ENCODE data around the gene WNT5A. TPM values are rescaled to one million over a fixed set of nuclear protein-coding genes. Genes with fewer than 3 reads are reported as not detected.

The WNT5A gene
- total RNA-seq, 4 donors from 2014 or later = 14.5 to 45.9 (median 21.0) TPM

- DNase-seq (ENCODE audit: extremely low spot score) = no peak
- Histone ChIP-seq H3K9me3 (no peaks in the 10 kb centered on the region), H3K27me3 (no peaks in the 10 kb centered on the region), H3K27ac (replicated peaks in 1 of 4) (no peak overlapping the region), H3K4me3 (no peak overlapping the region), H3K4me1 (peaks cover 0 to 20% (median 13%) of the 10 kb centered on the region in 4 donors), H3K36me3 (no peaks in the 10 kb centered on the region)
- intact Hi-C loops (cut with DNase I) = no loop called here
- 68% methylated on average over 6 of the region's 6 CpGs for WGBS
- no peak for TF ChIP-seq POLR2A (IDR thresholded peaks at IDR 0.05; ENCODE audit: low read depth)
- TF ChIP-seq POLR2AphosphoS5 (IDR thresholded peaks at IDR 0.05) = no peak
- TF ChIP-seq CTCF (IDR thresholded peaks at IDR 0.05) = no peak
- no peak for TF ChIP-seq EP300 (IDR thresholded peaks at IDR 0.05)
Observed at GRCh38 chr3:55521738-55522421, 34.8 kb upstream of the WNT5A start.

- Histone ChIP-seq H3K27ac (replicated peaks in 1 of 4) (no peak overlapping the region), H3K9me3 (no peaks in the 10 kb centered on the region), H3K4me1 (peaks cover 0 to 20% (median 13%) of the 10 kb centered on the region in 4 donors), H3K36me3 (no peaks in the 10 kb centered on the region), H3K4me3 (no peak overlapping the region), H3K27me3 (no peaks in the 10 kb centered on the region)
- intact Hi-C loops (cut with DNase I) = no loop called here
- no peak for DNase-seq (ENCODE audit: extremely low spot score)
- TF ChIP-seq EP300 (IDR thresholded peaks at IDR 0.05) (no peak), CTCF (IDR thresholded peaks at IDR 0.05) (no peak), POLR2AphosphoS5 (IDR thresholded peaks at IDR 0.05) (no peak), POLR2A (IDR thresholded peaks at IDR 0.05; ENCODE audit: low read depth) (no peak)
- 73% methylated on average over 9 of the region's 9 CpGs for WGBS
Observed at GRCh38 chr3:55521064-55521737, 34.1 kb upstream of the WNT5A start.

DNA sequence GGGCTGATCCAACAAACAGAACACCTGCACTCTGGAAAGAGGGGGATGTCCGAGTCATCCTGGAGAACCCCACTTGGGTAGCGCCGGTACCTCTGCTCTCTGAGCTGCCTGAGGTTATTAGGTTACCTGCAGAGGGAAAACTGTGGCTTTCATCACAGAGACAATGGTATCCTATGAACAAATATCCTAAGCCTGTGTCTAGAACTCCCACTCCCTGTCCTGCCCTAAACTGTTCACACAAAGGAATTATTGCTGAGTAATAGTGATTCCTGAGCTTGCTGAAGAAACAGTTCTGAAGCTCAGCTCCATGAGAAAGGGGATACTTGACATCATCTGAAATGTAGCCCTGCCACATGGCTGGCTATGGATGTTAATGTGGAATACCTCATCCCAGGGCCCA is 31.9 kb upstream of the WNT5A start:
- Histone ChIP-seq H3K9me3 (no peaks in the 10 kb centered on the region), H3K27me3 (no peaks in the 10 kb centered on the region), H3K27ac (replicated peaks in 1 of 4) (no peak overlapping the region), H3K4me1 (peaks cover 0 to 11% (median 4%) of the 10 kb centered on the region in 4 donors), H3K36me3 (no peaks in the 10 kb centered on the region), H3K4me3 (no peak overlapping the region)
- 86% methylated on average over 3 of the region's 3 CpGs for WGBS
- DNase-seq (ENCODE audit: extremely low spot score) = no peak
- intact Hi-C loops (cut with DNase I) = no loop called here
- TF ChIP-seq POLR2A (IDR thresholded peaks at IDR 0.05; ENCODE audit: low read depth) (no peak), EP300 (IDR thresholded peaks at IDR 0.05) (no peak), POLR2AphosphoS5 (IDR thresholded peaks at IDR 0.05) (no peak), CTCF (IDR thresholded peaks at IDR 0.05) (no peak)

DNA sequence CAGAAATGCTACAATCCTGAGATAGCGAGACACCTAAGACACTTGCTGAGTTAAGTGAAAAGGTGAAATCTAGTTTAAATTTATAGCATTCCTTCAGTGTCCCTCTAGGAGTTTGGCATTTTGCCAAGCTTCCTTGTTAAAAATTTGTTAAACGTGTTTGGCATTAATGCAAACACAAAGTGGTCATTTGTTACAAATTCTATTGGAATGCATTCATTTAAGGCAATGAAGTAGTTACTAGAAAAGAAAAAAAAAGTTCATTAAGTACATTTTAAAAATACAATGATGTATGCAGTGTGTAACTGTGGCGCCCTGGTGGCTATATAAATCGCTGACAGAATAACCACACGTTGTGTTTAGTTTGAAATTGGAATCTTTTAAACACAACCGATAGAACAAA is 31.3 kb upstream of the WNT5A start:
- intact Hi-C loops (cut with DNase I) = no loop called here
- no peaks in the 10 kb centered on the region for H3K27me3 ChIP-seq
- H3K4me3 ChIP-seq = no peak overlapping the region
- H3K9me3 ChIP-seq = no peaks in the 10 kb centered on the region
- H3K27ac ChIP-seq (replicated peaks in 1 of 4) = no peak overlapping the region
- H3K4me1 ChIP-seq = peaks cover 0 to 9% (median 3%) of the 10 kb centered on the region in 4 donors
- no peaks in the 10 kb centered on the region for H3K36me3 ChIP-seq
- TF ChIP-seq POLR2AphosphoS5 (IDR thresholded peaks at IDR 0.05) = no peak
- no peak for TF ChIP-seq CTCF (IDR thresholded peaks at IDR 0.05)
- TF ChIP-seq EP300 (IDR thresholded peaks at IDR 0.05) = no peak
- TF ChIP-seq POLR2A (IDR thresholded peaks at IDR 0.05; ENCODE audit: low read depth) = no peak
- WGBS = 61% methylated on average over 6 of the region's 6 CpGs
- DNase-seq (ENCODE audit: extremely low spot score) = no peak

Measured in esophagus muscularis mucosa (tissue), 4 donors.